Kidney epithelial cell (primary cell): ENCODE results near the gene FRMPD1. TPM values are rescaled to one million over a fixed set of nuclear protein-coding genes. Genes with fewer than 3 reads are reported as not detected.

Experiments
- DNase-seq: peaks from one replicate; pipeline ENCODE4 v3.0.0-alpha.2; 2010; ENCODE audit warnings: low read depth
- H3K27me3 ChIP-seq: 2 replicates; pipeline ENCODE4 v1.6.0; 2011; ENCODE audit warnings: low read length; ENCODE audit not compliant: control insufficient read depth, insufficient read depth
- H3K36me3 ChIP-seq: 2 replicates; pipeline ENCODE4 v1.5.1; 2011; ENCODE audit warnings: low read length; ENCODE audit not compliant: control insufficient read depth, insufficient read depth
- H3K4me3 ChIP-seq: 2 replicates; pipeline ENCODE4 v1.5.1; 2011; ENCODE audit warnings: low read depth, mild to moderate bottlenecking, control low read depth, low read length
- CTCF ChIP-seq: IDR thresholded peaks from 2 replicates; pipeline ENCODE4 v1.5.1; 2011; ENCODE audit warnings: mild to moderate bottlenecking, moderate library complexity, low read length, control low read depth, inconsistent platforms; ENCODE audit not compliant: insufficient read depth, poor library complexity, severe bottlenecking
- total RNA-seq: library from RNA; depleted of rRNA; stranded (reverse); fragments of >200 nt; gene quantifications from 2 replicates; pipeline ENCODE4 v1.2.3, GENCODE V29; 2015

Gene FRMPD1
- total RNA-seq, 1 donor from 2014 or later: 0.04 TPM

DNA sequence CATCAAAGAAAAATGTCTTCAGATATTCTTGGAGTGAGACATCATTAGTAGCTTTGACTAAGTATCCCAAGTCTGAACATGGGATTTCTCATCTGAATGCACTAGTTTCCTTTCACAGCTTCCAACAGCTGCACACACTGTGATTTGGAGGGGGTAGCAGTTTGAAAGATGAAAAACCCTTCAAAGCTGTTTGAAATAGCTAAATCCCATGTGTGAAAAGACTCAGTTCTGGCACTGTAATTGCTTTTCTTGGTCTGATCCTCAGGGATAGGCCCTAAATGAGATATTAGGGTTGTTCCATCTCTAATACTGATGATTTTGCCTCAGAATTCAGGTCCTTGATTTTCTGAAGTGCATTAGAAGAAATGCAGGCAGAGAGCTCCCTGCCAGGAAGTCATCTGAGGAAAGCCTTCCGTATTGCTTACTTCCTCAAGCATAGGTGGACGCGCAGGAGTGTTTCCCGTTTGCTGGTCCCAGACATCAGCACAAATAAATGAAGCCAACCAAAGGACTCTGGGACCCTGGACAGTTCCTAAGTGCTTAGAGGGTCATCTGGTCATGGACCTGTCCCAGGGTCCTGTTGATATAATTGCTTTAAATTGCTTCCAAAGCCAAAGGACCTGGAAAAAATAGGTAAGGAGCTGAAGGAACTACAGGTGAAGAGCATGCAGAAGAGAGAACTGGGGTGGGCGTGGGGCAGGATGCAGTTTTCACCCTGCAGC lies 25.6 kb upstream of the FRMPD1 start:
- Histone ChIP-seq H3K4me3 (no peak overlapping the region), H3K27me3 (no peaks in the 10 kb centered on the region), H3K36me3 (no peaks in the 10 kb centered on the region)
- no peak for TF ChIP-seq CTCF
- no peak for DNase-seq

DNA sequence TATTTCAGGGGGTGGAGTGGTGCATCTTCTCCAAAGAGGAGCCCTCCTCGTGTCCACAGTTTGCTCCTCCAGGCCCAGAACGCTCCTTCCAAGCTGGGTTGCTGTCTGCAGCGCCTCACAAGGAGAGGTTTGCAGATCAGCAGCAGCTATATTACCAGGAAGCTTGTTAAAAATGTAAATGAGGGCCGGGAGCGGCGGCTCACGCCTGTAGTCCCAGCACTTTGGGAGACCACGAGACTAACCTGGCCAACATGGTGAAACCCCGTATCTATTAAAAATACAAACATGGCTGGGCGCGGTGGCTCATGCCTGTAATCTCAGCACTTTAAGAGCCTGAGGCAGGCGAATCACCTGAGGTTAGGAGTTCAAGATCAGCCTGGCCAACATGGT lies 25.0 kb upstream of the FRMPD1 start:
- TF ChIP-seq CTCF: no peak
- no peaks in the 10 kb centered on the region for H3K36me3 ChIP-seq
- no peaks in the 10 kb centered on the region for H3K27me3 ChIP-seq
- no peak for DNase-seq
- H3K4me3 ChIP-seq: no peak overlapping the region

DNA sequence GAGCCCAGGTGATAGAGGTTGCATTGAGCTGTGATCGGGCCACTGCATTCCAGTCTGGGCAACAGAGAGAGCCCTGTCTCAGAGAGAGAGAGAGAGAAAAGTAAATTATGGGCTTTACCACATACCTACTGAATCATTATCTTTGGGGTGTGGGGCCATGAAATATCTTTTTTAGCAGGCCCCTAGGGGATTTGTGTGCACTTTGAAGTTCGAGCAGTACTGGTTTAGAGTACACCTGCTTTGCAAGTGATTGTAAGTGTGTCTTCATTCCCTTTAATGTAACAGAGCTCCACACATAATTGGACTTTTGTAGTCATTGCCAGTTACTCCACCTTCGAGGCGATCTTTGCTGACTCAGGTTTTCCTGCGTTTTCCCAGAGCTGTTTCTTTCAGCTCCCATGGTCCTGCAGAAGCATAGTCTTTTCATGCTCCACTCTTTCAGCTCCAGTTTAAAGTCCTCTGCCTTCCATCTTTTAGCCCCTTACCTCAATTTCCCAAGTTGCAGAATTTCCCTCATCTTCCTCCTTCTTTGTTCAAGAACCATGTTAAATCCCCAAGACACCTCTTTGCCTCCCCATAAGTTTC lies 24.0 kb upstream of the FRMPD1 start:
- Histone ChIP-seq H3K27me3 (no peaks in the 10 kb centered on the region), H3K36me3 (no peaks in the 10 kb centered on the region), H3K4me3 (no peak overlapping the region)
- no peak for DNase-seq
- TF ChIP-seq CTCF: no peak

DNA sequence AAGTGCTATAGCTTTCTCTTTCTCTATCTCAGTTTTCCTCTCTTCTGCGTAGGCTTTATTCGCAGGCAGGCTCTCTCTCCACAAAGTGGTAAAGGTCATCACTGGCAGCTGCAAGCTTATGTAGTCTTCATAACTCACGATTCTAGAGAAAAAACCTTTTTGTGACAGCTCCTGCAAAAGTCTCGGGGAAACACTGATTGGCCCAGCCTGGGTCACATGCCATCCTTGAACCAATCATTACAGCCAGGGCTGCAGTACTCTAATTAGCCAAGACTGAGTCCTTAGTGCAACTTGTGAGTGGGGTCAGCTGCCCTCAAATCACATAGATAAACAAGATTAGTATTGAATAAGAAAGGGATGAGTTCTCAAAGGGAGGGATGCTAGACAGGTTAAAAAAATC lies 18.3 kb upstream of the FRMPD1 start:
- Histone ChIP-seq H3K36me3 (no peaks in the 10 kb centered on the region), H3K4me3 (no peak overlapping the region), H3K27me3 (peaks cover 4% of the 10 kb centered on the region)
- DNase-seq: no peak
- no peak for TF ChIP-seq CTCF

- Histone ChIP-seq H3K36me3 (no peaks in the 10 kb centered on the region), H3K27me3 (peaks cover 4% of the 10 kb centered on the region), H3K4me3 (no peak overlapping the region)
- no peak for TF ChIP-seq CTCF
- DNase-seq: no peak
These were observed 14.9 kb upstream of the FRMPD1 start for GRCh38 chr9:37635808-37636207.
